ENCODE results near the gene CNKSR1. TPM values are rescaled to one million over a fixed set of nuclear protein-coding genes. Genes with fewer than 3 reads are reported as not detected.

Gene CNKSR1
- polyA plus RNA-seq, 3 donors: 1.4 TPM; not detected in 2

GRCh38 chr1:26237230-26237966 is 60.1 kb downstream of the CNKSR1 start:
- Histone ChIP-seq H4K20me1 (ENCODE audit: insufficient read depth, low read length) (no peaks in the 10 kb centered on the region), H3K9ac (ENCODE audit: insufficient read depth, low read length, poor library complexity, severe bottlenecking) (no peak overlapping the region), H3K4me2 (replicated peaks; ENCODE audit: extremely low read depth, low read length, poor library complexity, severe bottlenecking) (peak overlapping the region; percentile 68), H2AFZ (ENCODE audit: insufficient read depth, low read depth, low read length, poor library complexity, severe bottlenecking) (peak overlapping the region; percentile 29), H3K4me3 (replicated peaks in 1 of 3; ENCODE audit: low read depth in 2 of 3, low read length in 3 of 3) (peak overlapping the region in 1 of 3 experiments; percentile 54), H3K4me1 (ENCODE audit: control insufficient read depth in 1 of 2, insufficient read depth in 2 of 2, low read length in 2 of 2) (peaks cover 26 to 39% of the 10 kb centered on the region in 2 donors), H3K36me3 (replicated peaks in 1 of 2; ENCODE audit: control insufficient read depth in 1 of 2, insufficient read depth in 2 of 2, low read length in 2 of 2) (peaks cover 6 to 26% of the 10 kb centered on the region in 2 donors), H3K27me3 (ENCODE audit: control insufficient read depth in 2 of 2, insufficient read depth in 2 of 2, low read length in 2 of 2) (no peaks in the 10 kb centered on the region), H3K9me3 (replicated peaks in 1 of 2; ENCODE audit: control insufficient read depth in 1 of 2, insufficient read depth in 1 of 2, low read length in 2 of 2) (no peaks in the 10 kb centered on the region), H3K27ac (ENCODE audit: low read depth in 1 of 2, low read length in 2 of 2) (peak overlapping the region in 1 of 2 donors; percentile 54), H3K79me2 (ENCODE audit: insufficient read depth, low read length) (peaks cover 82% of the 10 kb centered on the region)
- Mint-ChIP-seq H3K4me3 (peak overlapping the region; percentile 53 to 70), H3K27me3 (ENCODE audit: low read depth in 3 of 3) (peaks cover 0 to 2% (median under 1%) of the 10 kb centered on the region in 3 donors), H3K9me3 (no peaks in the 10 kb centered on the region), H3K36me3 (peaks cover 13 to 15% of the 10 kb centered on the region in 2 donors), H3K27ac (peak overlapping the region in 6 of 7 donors; percentile 53 to 84 (median 72)), H3K4me1 (peaks cover 32% of the 10 kb centered on the region)
- intact Hi-C loops (cut with micrococcal nuclease): loop anchor here in 1 of 2 donors (2.0 kb wide), 1 partner anchor 83 kb away; no protein-coding TSS in a partner anchor
- no peak for TF ChIP-seq CTCF (IDR thresholded peaks at IDR 0.05)
- DNase-seq: peak in 2 of 3 donors; percentile 31 to 41
- WGBS (ENCODE audit: insufficient coverage): 40% methylated on average over 1 of the region's 6 CpGs

Other genes with a start within 250 kb of the CNKSR1 start
- 1 to 10 TPM; 6.4 to 9.2 (median 6.8) TPM for gene PAFAH2, start 179.4 kb upstream of the CNKSR1 start, polyA plus RNA-seq
- not detected for gene EXTL1, start 155.7 kb upstream of the CNKSR1 start, polyA plus RNA-seq
- not detected for gene SLC30A2, start 131.4 kb upstream of the CNKSR1 start, polyA plus RNA-seq
- under 1 TPM in 1 of 3 donors, not detected in 2; 0.09 TPM for gene TRIM63, start 109.9 kb upstream of the CNKSR1 start, polyA plus RNA-seq
- 1 to 10 TPM; 1.2 to 2.5 (median 2.3) TPM for gene PDIK1L, start 65.7 kb upstream of the CNKSR1 start, polyA plus RNA-seq
- not detected for gene FAM110D, start 18.4 kb upstream of the CNKSR1 start, polyA plus RNA-seq
- not detected for gene C1orf232, start 8.5 kb upstream of the CNKSR1 start, polyA plus RNA-seq
- 10 to 100 TPM; 23.6 to 36.5 (median 27.8) TPM for gene ZNF593, start 7.6 kb upstream of the CNKSR1 start, polyA plus RNA-seq
- gene ZNF593OS, start 5.7 kb upstream of the CNKSR1 start, polyA plus RNA-seq: under 1 TPM in 2 of 3 donors, not detected in 1; 0.50 to 0.59 TPM
- not detected for gene CATSPER4, start 13.1 kb downstream of the CNKSR1 start, polyA plus RNA-seq
- 10 to 100 TPM in 2 of 3 donors, 1 to 10 TPM in 1; 8.2 to 32.5 (median 10.9) TPM for gene CEP85, start 56.7 kb downstream of the CNKSR1 start, polyA plus RNA-seq
- 1,000 to 10,000 TPM in 2 of 3 donors, 100 to 1,000 TPM in 1; 478 to 1,744 (median 1,706) TPM for gene SH3BGRL3, start 102.6 kb downstream of the CNKSR1 start, polyA plus RNA-seq
- gene UBXN11, start 129.1 kb downstream of the CNKSR1 start, polyA plus RNA-seq: 100 to 1,000 TPM in 1 of 3 donors, 10 to 100 TPM in 2; 48.0 to 885 (median 52.1) TPM
- 1,000 to 10,000 TPM in 2 of 3 donors, 100 to 1,000 TPM in 1; 851 to 4,047 (median 2,617) TPM for gene CD52, start 140.5 kb downstream of the CNKSR1 start, polyA plus RNA-seq
- under 1 TPM in 1 of 3 donors, not detected in 2; 0.52 TPM for gene CRYBG2, start 176.6 kb downstream of the CNKSR1 start, polyA plus RNA-seq
- gene ZNF683, start 195.3 kb downstream of the CNKSR1 start, polyA plus RNA-seq: not detected
- gene LIN28A, start 233.3 kb downstream of the CNKSR1 start, polyA plus RNA-seq: not detected

Data from CD14-positive monocyte (primary cell).